Naive thymus-derived CD4-positive, alpha-beta T cell (primary cell): Measurements from ENCODE around the gene ADAMTS9. TPM values are rescaled to one million over a fixed set of nuclear protein-coding genes. Genes with fewer than 3 reads are reported as not detected.

Experiments
- ATAC-seq: fragments of 150-1000 bp; cut with Tn5 transposase; 2 replicates; pipeline ENCODE4 v1.10.0; 2021; ENCODE audit warnings: mild to moderate bottlenecking, moderate library complexity
- CTCF ChIA-PET: fragments of 350-600 bp; sonication (Branson Sonifier 250); formaldehyde crosslinking; loops from one replicate; lab custom pipeline; 2021; ENCODE audit warnings: antibody characterized with exemption; lab: Charles Lee
- POLR2A ChIA-PET: fragments of 350-600 bp; sonication (Branson Sonifier 250); formaldehyde crosslinking; loops from one replicate; lab custom pipeline; 2021; ENCODE audit warnings: antibody characterized with exemption, inconsistent platforms; lab: Charles Lee
- DNase-seq, 9 donors: peaks; one replicate each; pipeline versions ENCODE4 v3.0.0 to v3.0.0-alpha.2; 2020 to 2022; ENCODE audit warnings: mixed read lengths in 1 of 9
- H3K27ac ChIP-seq: one replicate; pipeline ENCODE4 v1.7.0; 2013; ENCODE audit warnings: mild to moderate bottlenecking, low read depth, low read length, moderate library complexity
- H3K27me3 ChIP-seq, 2 donors: one replicate each; pipeline ENCODE4 v1.7.0; 2013; ENCODE audit warnings: low read length in 2 of 2, mild to moderate bottlenecking in 2 of 2, moderate library complexity in 2 of 2; ENCODE audit not compliant: control insufficient read depth in 2 of 2, insufficient read depth in 2 of 2
- H3K36me3 ChIP-seq, 3 experiments: 1 replicate in 2 of 3; 2 replicates in 1 of 3; pipeline ENCODE4 v1.7.0; 2013; ENCODE audit warnings: low read length in 3 of 3, mild to moderate bottlenecking in 3 of 3, moderate library complexity in 1 of 3; ENCODE audit not compliant: insufficient read depth in 3 of 3, control insufficient read depth in 2 of 3
- H3K4me1 ChIP-seq, 2 donors: one replicate each; pipeline ENCODE4 v1.7.0; 2013; ENCODE audit warnings: low read length in 2 of 2, mild to moderate bottlenecking in 2 of 2, moderate library complexity in 1 of 2; ENCODE audit not compliant: control insufficient read depth in 2 of 2, insufficient read depth in 2 of 2
- H3K4me3 ChIP-seq: 2 replicates; pipeline ENCODE4 v1.7.0; 2013; ENCODE audit warnings: mild to moderate bottlenecking, low read length
- H3K9me3 ChIP-seq, 3 experiments: 1 replicate in 2 of 3; 2 replicates in 1 of 3; pipeline ENCODE4 v1.7.0; 2013; ENCODE audit warnings: low read length in 3 of 3; ENCODE audit not compliant: control insufficient read depth in 2 of 3
- H3K27ac Mint-ChIP-seq, 9 donors: one replicate each; pipeline ENCODE4 v1.8.0; 2020 to 2022; ENCODE audit warnings: mixed read lengths in 9 of 9, mild to moderate bottlenecking in 8 of 9, moderate library complexity in 5 of 9, inconsistent platforms in 2 of 9
- H3K27me3 Mint-ChIP-seq, 5 donors: one replicate each; pipeline ENCODE4 v1.8.0; 2021 to 2022; ENCODE audit warnings: mixed read lengths in 5 of 5, mild to moderate bottlenecking in 1 of 5
- H3K36me3 Mint-ChIP-seq, 5 donors: one replicate each; pipeline ENCODE4 v1.8.0; 2020 to 2022; ENCODE audit warnings: mixed read lengths in 5 of 5, mild to moderate bottlenecking in 3 of 5, inconsistent platforms in 1 of 5
- H3K4me1 Mint-ChIP-seq, 7 donors: one replicate each; pipeline ENCODE4 v1.8.0; 2020 to 2022; ENCODE audit warnings: mixed read lengths in 7 of 7, mild to moderate bottlenecking in 3 of 7, inconsistent platforms in 1 of 7
- H3K4me3 Mint-ChIP-seq, 10 donors: one replicate each; pipeline ENCODE4 v1.8.0; 2020 to 2022; ENCODE audit warnings: mild to moderate bottlenecking in 10 of 10, mixed read lengths in 10 of 10, moderate library complexity in 6 of 10, inconsistent platforms in 2 of 10
- H3K9me3 Mint-ChIP-seq, 11 donors: one replicate each; pipeline ENCODE4 v1.8.0; 2020 to 2022; ENCODE audit warnings: mixed read lengths in 11 of 11, mild to moderate bottlenecking in 4 of 11, inconsistent platforms in 1 of 11, moderate library complexity in 1 of 11
- intact Hi-C, 2 donors: fragments of 100-400 bp; cut with micrococcal nuclease; formaldehyde crosslinking; loops; one replicate each; pipeline ENCODE4 v1.15.1; 2023
- polyA plus RNA-seq, 2 donors: library from polyadenylated mRNA; unstranded; fragments of 300-500 nt; fragmentation: Illumina TruSeq; gene quantifications; one replicate each; pipeline ENCODE4 v1.2.3, GENCODE V29; 2021
- total RNA-seq, 6 experiments: library from RNA in 5 of 6; stranded (reverse) in 5 of 6; gene quantifications; 1 replicate in 5 of 6; 2 replicates in 1 of 6; pipeline ENCODE4 v1.2.3 and lab custom pipeline; 2021 to 2026

Gene ADAMTS9
- total and polyA plus RNA-seq, 7 experiments from 2014 or later: not detected

- H3K4me3 ChIP-seq: no peak overlapping the region
- Mint-ChIP-seq H3K9me3 (peaks cover 0 to 6% (median 0%) of the 10 kb centered on the region in 11 donors), H3K27ac (no peak overlapping the region), H3K4me3 (no peak overlapping the region), H3K4me1 (peaks cover 0 to 8% (median 0%) of the 10 kb centered on the region in 7 donors), H3K36me3 (no peaks in the 10 kb centered on the region), H3K27me3 (peaks cover 5 to 25% (median 13%) of the 10 kb centered on the region in 5 donors)
- H3K27me3 ChIP-seq: no peaks in the 10 kb centered on the region
- DNase-seq: no peak
- H3K4me1 ChIP-seq: no peaks in the 10 kb centered on the region
- H3K27ac ChIP-seq: no peak overlapping the region
- POLR2A ChIA-PET: no interaction called here
- no peaks in the 10 kb centered on the region for H3K9me3 ChIP-seq
- ATAC-seq: no peak
- intact Hi-C loops: no loop called here
- CTCF ChIA-PET: no interaction called here
- H3K36me3 ChIP-seq: no peaks in the 10 kb centered on the region
Observed at GRCh38 chr3:64506255-64506654, 181.5 kb downstream of the ADAMTS9 start.

DNA sequence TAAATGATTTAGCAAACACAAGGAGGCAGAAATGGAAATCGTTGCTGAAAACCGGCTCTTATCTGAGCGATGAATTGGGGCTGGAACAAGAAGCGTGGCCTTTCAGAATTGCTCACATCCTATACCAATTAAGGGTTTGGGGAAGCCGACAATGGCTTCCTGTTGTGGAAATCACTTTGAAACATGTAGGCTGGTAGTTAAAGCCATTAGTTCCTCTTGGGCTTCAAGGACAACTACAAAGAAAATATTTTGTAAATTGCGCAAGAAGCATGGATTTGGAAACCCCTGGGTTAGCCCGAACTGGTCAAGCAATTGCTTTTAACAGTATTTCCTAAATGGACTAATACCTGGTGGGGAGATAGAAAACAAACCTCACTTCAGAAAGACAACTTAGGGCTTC is 182.4 kb downstream of the ADAMTS9 start:
- CTCF ChIA-PET: no interaction called here
- H3K9me3 Mint-ChIP-seq: peaks cover 0 to 6% (median 0%) of the 10 kb centered on the region in 11 donors
- no peak overlapping the region for H3K27ac ChIP-seq

GRCh38 chr3:64502284-64502683 is 185.5 kb downstream of the ADAMTS9 start:
- no peak overlapping the region for H3K4me3 ChIP-seq
- H3K9me3 Mint-ChIP-seq: peaks cover 0 to 6% (median 2%) of the 10 kb centered on the region in 11 donors
- no peaks in the 10 kb centered on the region for H3K27me3 ChIP-seq
- POLR2A ChIA-PET: no interaction called here
- CTCF ChIA-PET: no interaction called here
- ATAC-seq: no peak
- H3K27me3 Mint-ChIP-seq: peaks cover 5 to 27% (median 24%) of the 10 kb centered on the region in 5 donors
- H3K4me1 Mint-ChIP-seq: peaks cover 0 to 8% (median 0%) of the 10 kb centered on the region in 7 donors
- H3K4me3 Mint-ChIP-seq: no peak overlapping the region
- H3K36me3 ChIP-seq: no peaks in the 10 kb centered on the region
- H3K27ac ChIP-seq: no peak overlapping the region
- intact Hi-C loops: no loop called here
- no peak overlapping the region for H3K27ac Mint-ChIP-seq
- no peak for DNase-seq
- no peaks in the 10 kb centered on the region for H3K36me3 Mint-ChIP-seq
- H3K9me3 ChIP-seq: no peaks in the 10 kb centered on the region
- no peaks in the 10 kb centered on the region for H3K4me1 ChIP-seq

More for the DNA sequence above, 182.4 kb downstream of the ADAMTS9 start:
- Mint-ChIP-seq H3K27me3 (peaks cover 5 to 25% (median 13%) of the 10 kb centered on the region in 5 donors), H3K4me3 (peak overlapping the region in 1 of 10 donors; percentile 21), H3K4me1 (peaks cover 0 to 8% (median 0%) of the 10 kb centered on the region in 7 donors), H3K27ac (no peak overlapping the region), H3K36me3 (no peaks in the 10 kb centered on the region)
- intact Hi-C loops: no loop called here
- POLR2A ChIA-PET: no interaction called here
- no peak overlapping the region for H3K4me3 ChIP-seq
- H3K9me3 ChIP-seq: no peaks in the 10 kb centered on the region
- DNase-seq (no peak), ATAC-seq (no peak)
- no peaks in the 10 kb centered on the region for H3K27me3 ChIP-seq
- no peaks in the 10 kb centered on the region for H3K4me1 ChIP-seq
- no peaks in the 10 kb centered on the region for H3K36me3 ChIP-seq

DNA sequence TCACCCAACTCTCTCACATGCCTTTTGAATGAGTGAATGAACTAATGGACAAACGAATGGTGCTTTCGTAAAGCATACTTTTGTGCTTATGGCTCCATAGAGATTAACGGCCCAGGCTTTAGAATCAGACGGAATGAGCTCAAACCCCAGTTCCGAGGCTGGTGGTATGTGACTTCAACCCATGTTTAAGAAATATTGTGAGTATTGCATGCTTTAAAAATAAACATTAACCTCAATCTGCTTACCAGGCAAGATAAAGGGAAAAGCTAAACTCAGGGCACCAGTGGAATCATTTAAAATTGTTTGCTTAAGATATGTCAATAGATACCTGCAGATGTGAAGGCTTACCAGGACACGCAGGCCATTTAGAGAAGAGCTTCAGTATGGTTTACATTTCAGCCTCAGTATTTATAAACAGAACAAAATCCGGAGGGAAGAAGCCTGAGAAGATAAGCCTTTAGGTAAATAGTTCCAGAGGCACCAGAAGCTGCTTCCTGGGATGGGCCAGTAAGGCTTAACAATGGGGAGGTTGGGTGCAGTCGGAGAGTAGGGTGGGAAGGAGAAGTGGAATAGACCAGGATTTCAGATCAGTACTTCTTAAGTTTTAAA is 186.4 kb downstream of the ADAMTS9 start:
- peaks cover 5 to 31% (median 17%) of the 10 kb centered on the region in 5 donors for H3K27me3 Mint-ChIP-seq
- ATAC-seq (no peak), DNase-seq (no peak)
- intact Hi-C loops: no loop called here
- no peak overlapping the region for H3K4me3 Mint-ChIP-seq
- Histone ChIP-seq H3K36me3 (no peaks in the 10 kb centered on the region), H3K9me3 (no peaks in the 10 kb centered on the region), H3K4me1 (no peaks in the 10 kb centered on the region), H3K4me3 (no peak overlapping the region), H3K27ac (no peak overlapping the region), H3K27me3 (no peaks in the 10 kb centered on the region)
- H3K9me3 Mint-ChIP-seq: peaks cover 0 to 6% (median 2%) of the 10 kb centered on the region in 11 donors
- H3K27ac Mint-ChIP-seq: no peak overlapping the region
- ChIA-PET CTCF (no interaction called here), POLR2A (no interaction called here)
- no peaks in the 10 kb centered on the region for H3K36me3 Mint-ChIP-seq
- H3K4me1 Mint-ChIP-seq: peaks cover 0 to 8% (median 0%) of the 10 kb centered on the region in 7 donors

- peaks cover 21 to 40% (median 36%) of the 10 kb centered on the region in 5 donors for H3K27me3 Mint-ChIP-seq
- ChIA-PET CTCF (no interaction called here), POLR2A (no interaction called here)
- no peak overlapping the region for H3K4me3 Mint-ChIP-seq
- H3K27me3 ChIP-seq: no peaks in the 10 kb centered on the region
- H3K4me1 ChIP-seq: no peaks in the 10 kb centered on the region
- no peaks in the 10 kb centered on the region for H3K36me3 ChIP-seq
- H3K27ac ChIP-seq: no peak overlapping the region
- no peaks in the 10 kb centered on the region for H3K9me3 ChIP-seq
- intact Hi-C loops: no loop called here
- ATAC-seq (no peak), DNase-seq (no peak)
- no peak overlapping the region for H3K4me3 ChIP-seq
- no peak overlapping the region for H3K27ac Mint-ChIP-seq
- no peaks in the 10 kb centered on the region for H3K36me3 Mint-ChIP-seq
- no peaks in the 10 kb centered on the region for H3K4me1 Mint-ChIP-seq
- H3K9me3 Mint-ChIP-seq: peaks cover 0 to 3% (median 0%) of the 10 kb centered on the region in 11 donors
Observed at GRCh38 chr3:64496786-64497490, 190.9 kb downstream of the ADAMTS9 start.

- Mint-ChIP-seq H3K36me3 (no peaks in the 10 kb centered on the region), H3K27me3 (peaks cover 30 to 51% (median 46%) of the 10 kb centered on the region in 5 donors), H3K4me1 (no peaks in the 10 kb centered on the region), H3K9me3 (peaks cover 0 to 3% (median 0%) of the 10 kb centered on the region in 11 donors), H3K27ac (no peak overlapping the region), H3K4me3 (no peak overlapping the region)
- DNase-seq (no peak), ATAC-seq (no peak)
- no peaks in the 10 kb centered on the region for H3K36me3 ChIP-seq
- H3K27me3 ChIP-seq: no peaks in the 10 kb centered on the region
- ChIA-PET POLR2A (no interaction called here), CTCF (no interaction called here)
- H3K27ac ChIP-seq: no peak overlapping the region
- H3K9me3 ChIP-seq: no peaks in the 10 kb centered on the region
- intact Hi-C loops: no loop called here
- H3K4me3 ChIP-seq: no peak overlapping the region
- no peaks in the 10 kb centered on the region for H3K4me1 ChIP-seq
Observed at GRCh38 chr3:64495781-64496334, 191.9 kb downstream of the ADAMTS9 start.
